ENCODE measurements around the gene PIP5K1A.

- TF ChIP-seq CTCF (conservative IDR thresholded peaks at IDR 0.05 in 1 of 2, IDR thresholded peaks at IDR 0.05 in 1 of 2; ENCODE audit: extremely low read depth in 1 of 2, insufficient read depth in 1 of 2, low read depth in 1 of 2, low read length in 2 of 2) (no peak), EZH2 (IDR thresholded peaks at IDR 0.05; ENCODE audit: borderline replicate concordance, low read length) (no peak)
These were observed 12.5 kb downstream of the PIP5K1A start for GRCh38 chr1:151210830-151211229.
